H1 (cell line): ENCODE measurements around the gene AIF1L. TPM values are rescaled to one million over a fixed set of nuclear protein-coding genes. Genes with fewer than 3 reads are reported as not detected.

ENCODE experiments used
- PHF8 ChIP-seq: fragments of 200-600 bp; sonication (generic); conservative IDR thresholded peaks from 2 replicates; pipeline ENCODE4 v1.7.1; 2012; ENCODE audit warnings: low read depth, mild to moderate bottlenecking, inconsistent platforms, low read length, moderate library complexity
- RAD21 ChIP-seq, 2 experiments: IDR thresholded peaks in 1 of 2; conservative IDR thresholded peaks in 1 of 2; 2 replicates each; pipeline ENCODE4 v1.6.1; 2011; ENCODE audit warnings: low read depth in 2 of 2, low read length in 2 of 2, improper control_type of control experiment in 1 of 2, inconsistent platforms in 1 of 2, mild to moderate bottlenecking in 1 of 2, moderate library complexity in 1 of 2
- polyA plus RNA-seq, 7 experiments: library from polyadenylated mRNA; depleted of rRNA in 3 of 7; stranded (reverse) in 5 of 7; unstranded in 2 of 7; fragments of >200 nt in 5 of 7; fragments of 200-250 nt in 2 of 7; gene quantifications; 1 replicate in 5 of 7; 2 replicates in 1 of 7; 4 replicates in 1 of 7; pipeline versions ENCODE4 v1.2.1 to v1.2.3, GENCODE V29; 2011 to 2013; ENCODE audit warnings: missing spikeins in 2 of 7, mixed read lengths in 2 of 7
- total RNA-seq: library from RNA; stranded (reverse); fragmentation: NEBNext Ultra II Directional; extraction: Animal tissue kit (Norgen Biotek cat#: 25700); gene quantifications from 2 replicates; pipeline ENCODE4 v1.2.1, GENCODE V29; 2021

Gene AIF1L
- total and polyA plus RNA-seq, 2 of the 8 experiments (the other 6 are each of a cell fraction or from before 2014, with no cell fraction given): 70.7 to 149 TPM

- TF ChIP-seq PHF8: no peak
- no peak for TF ChIP-seq RAD21 (IDR thresholded peaks at IDR 0.05 in 1 of 2, conservative IDR thresholded peaks at IDR 0.05 in 1 of 2; ENCODE audit: low read depth in 2 of 2, low read length in 2 of 2)
Measured at GRCh38 chr9:131129183-131129582, 32.9 kb downstream of the AIF1L start (continued).
